Heart right ventricle (tissue), 16 donors: ENCODE measurements around the gene C11orf86. TPM values are rescaled to one million over a fixed set of nuclear protein-coding genes. Genes with fewer than 3 reads are reported as not detected.

ENCODE experiments used
- ATAC-seq, 8 donors: fragments of 200-7000 bp; cut with Tn5 transposase; one replicate each; pipeline ENCODE4 v1.9.1; 2020; ENCODE audit warnings: mild to moderate bottlenecking in 8 of 8, moderate library complexity in 8 of 8, moderate number of reproducible peaks in 1 of 8
- DNase-seq, 2 donors: peaks; one replicate each; pipeline ENCODE4 v3.0.0-alpha.2; 2020
- H3K27ac ChIP-seq, 10 donors: fragments of 200-600 bp; sonication (generic) in 2 of 10; one replicate each; pipeline versions ENCODE4 v1.5.0 to v1.8.0; 2020 to 2022; ENCODE audit warnings: mild to moderate bottlenecking in 3 of 10
- H3K27me3 ChIP-seq, 7 donors: fragments of 200-600 bp; one replicate each; pipeline ENCODE4 v1.8.0; 2021 to 2022; ENCODE audit warnings: mild to moderate bottlenecking in 2 of 7
- H3K36me3 ChIP-seq, 9 donors: fragments of 200-600 bp; sonication (generic) in 1 of 9; one replicate each; pipeline versions ENCODE4 v1.5.0 to v1.8.0; 2020 to 2022; ENCODE audit warnings: mild to moderate bottlenecking in 2 of 9
- H3K4me1 ChIP-seq, 9 donors: fragments of 200-600 bp; sonication (generic) in 1 of 9; one replicate each; pipeline versions ENCODE4 v1.5.0 to v1.8.0; 2020 to 2022; ENCODE audit warnings: mild to moderate bottlenecking in 4 of 9
- H3K4me3 ChIP-seq, 10 donors: fragments of 200-600 bp; sonication (generic) in 2 of 10; one replicate each; pipeline versions ENCODE4 v1.5.0 to v1.8.0; 2020 to 2022; ENCODE audit warnings: mild to moderate bottlenecking in 7 of 10, moderate library complexity in 2 of 10
- H3K9me3 ChIP-seq, 11 donors: fragments of 200-600 bp in 10 of 11; sonication (generic) in 2 of 11; one replicate each; pipeline versions ENCODE4 v1.5.0 to v1.8.0; 2013 to 2022; ENCODE audit warnings: mild to moderate bottlenecking in 2 of 11, control low read depth in 1 of 11, moderate library complexity in 1 of 11
- CTCF ChIP-seq, 9 donors: fragments of 200-600 bp; sonication (generic) in 2 of 9; IDR thresholded peaks; one replicate each; pipeline versions ENCODE4 v1.5.0 to v1.8.0; 2021 to 2022; ENCODE audit warnings: antibody characterized with exemption in 9 of 9, mild to moderate bottlenecking in 5 of 9, moderate library complexity in 1 of 9
- WGBS, 2 donors: extraction: QIAGEN DNeasy Blood & Tissue Kit; methylation state at CpG; one replicate each; pipeline ENCODE4 v1.1.7; 2013; ENCODE audit warnings: inconsistent platforms in 1 of 2; 5-methylcytosine and 5-hydroxymethylcytosine counted together
- intact Hi-C, 10 donors: fragments of 100-400 bp; cut with DNase I; formaldehyde crosslinking; loops; one replicate each; pipeline versions ENCODE4 v1.11.1 to v1.14.2; 2022
- polyA plus RNA-seq, 2 donors: library from polyadenylated mRNA; stranded (reverse); fragments of 200-250 nt; gene quantifications; one replicate each; pipeline ENCODE4 v1.2.3, GENCODE V29; 2013
- total RNA-seq, 10 donors: library from RNA; stranded (reverse); fragmentation: NEBNext Ultra II Directional in 3 of 10; extraction: Animal tissue kit (Norgen Biotek cat#: 25700) in 3 of 10; gene quantifications; one replicate each; pipeline versions ENCODE4 v1.2.1 to v1.2.4, GENCODE V29; 2021 to 2023
- donor health status: Arrhythmogenic right ventricular cardiomyopathy.
- donor health status: ischemic (EF 13 %, LVEDD 7.1; RV severe dilation, severe dysfunction).
- donor health status: healthy with polysubstance abuse.
- donor health status: DM: no; HTN: yes; CAD: no.
- donor health status: DM: no; HTN: no; CAD: no.
- donor health status: ischemic (EF 25% LVEDD 6.9; RV normal size, moderate dysfunction).
- donor health status: ischemic (EF 25% LVEDD 5.7; RV mildly dilated, moderate dysfunction).
- donor health status: healthy.
- donor health status: DM: yes; HTN: yes; CAD: no.
- donor health status: Ischemic cardiomyopathy.
- donor health status: ischemic (EF 35%, LVEDD 5.7; RV mildly dilated, moderate dysfunction).
- donor health status: nonischemic (EF 11% LVEDD 7.7; RV severe dilation, severe dysfunction).
- donor health status: DM: yes; HTN: yes; CAD: no.
- donor health status: PGD.
- donor health status: ischemic (EF 29% LVEDD 5.4; RV normal size, mild dysfunction).
- donor health status: nonischemic (EF 23%, LVEDD 6.1; RV moderate dilation, normal function).

The C11orf86 gene
- total and polyA plus RNA-seq, 12 donors, result not detected

DNA sequence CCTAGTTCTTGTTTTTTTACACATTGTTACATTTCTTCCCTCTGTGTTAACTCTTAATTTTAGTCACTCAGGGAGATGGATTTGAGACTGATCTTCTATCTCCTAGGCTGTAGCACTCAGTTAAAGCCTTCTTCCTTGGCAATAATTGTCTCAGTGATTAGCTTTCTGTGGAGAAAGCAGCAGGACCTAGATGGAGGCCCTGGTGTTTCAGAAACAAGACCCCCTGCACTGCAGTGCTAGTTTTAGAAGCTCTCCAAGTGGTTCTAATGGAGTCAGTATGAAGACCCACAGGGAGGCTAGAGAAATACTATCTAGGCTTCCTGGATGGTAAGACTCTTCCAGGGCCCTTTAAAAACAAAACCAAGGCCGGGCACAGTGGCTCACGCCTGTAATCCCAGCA, 12.9 kb upstream of the C11orf86 start:
- Histone ChIP-seq H3K4me1 (peaks cover 0 to 21% (median 12%) of the 10 kb centered on the region in 9 donors), H3K36me3 (no peaks in the 10 kb centered on the region), H3K4me3 (no peak overlapping the region), H3K27me3 (peaks cover 0 to 3% (median 0%) of the 10 kb centered on the region in 7 donors), H3K9me3 (no peaks in the 10 kb centered on the region), H3K27ac (no peak overlapping the region)
- DNase-seq, result no peak
- ATAC-seq, result no peak
- intact Hi-C loops, result no loop called here
- 88 to 98% methylated on average over 2 of the region's 2 CpGs for WGBS, 2 donors
- no peak for TF ChIP-seq CTCF (IDR thresholded peaks at IDR 0.05)

DNA sequence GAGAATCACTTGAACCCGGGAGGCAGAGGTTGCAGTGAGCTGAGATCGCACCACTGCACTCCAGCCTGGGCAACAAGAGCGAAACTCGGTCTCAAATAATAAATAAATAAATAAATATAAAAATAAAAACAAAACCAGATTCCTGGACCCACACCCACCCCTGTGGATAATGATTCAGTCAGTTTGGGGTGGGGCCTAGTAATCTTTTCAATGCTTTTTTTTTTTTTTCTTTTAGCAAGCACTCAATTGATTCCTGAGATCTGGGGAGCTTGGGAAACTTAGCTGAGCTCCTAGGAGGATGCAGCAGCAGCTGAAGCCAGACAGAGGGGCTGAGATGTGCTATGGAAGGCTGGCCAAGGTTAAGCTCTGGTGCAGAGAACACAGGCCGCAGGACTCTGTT, 12.3 kb upstream of the C11orf86 start:
- WGBS, 2 donors, result 98% methylated on average over 5 of the region's 5 CpGs
- no peaks in the 10 kb centered on the region for H3K9me3 ChIP-seq
- TF ChIP-seq CTCF (IDR thresholded peaks at IDR 0.05), result no peak
- intact Hi-C loops, result no loop called here
- no peak for DNase-seq
- no peak for ATAC-seq
- H3K4me3 ChIP-seq, result no peak overlapping the region
- peaks cover 0 to 3% (median 0%) of the 10 kb centered on the region in 7 donors for H3K27me3 ChIP-seq
- H3K27ac ChIP-seq, result no peak overlapping the region
- peaks cover 0 to 21% (median 8%) of the 10 kb centered on the region in 9 donors for H3K4me1 ChIP-seq
- H3K36me3 ChIP-seq, result no peaks in the 10 kb centered on the region

DNA sequence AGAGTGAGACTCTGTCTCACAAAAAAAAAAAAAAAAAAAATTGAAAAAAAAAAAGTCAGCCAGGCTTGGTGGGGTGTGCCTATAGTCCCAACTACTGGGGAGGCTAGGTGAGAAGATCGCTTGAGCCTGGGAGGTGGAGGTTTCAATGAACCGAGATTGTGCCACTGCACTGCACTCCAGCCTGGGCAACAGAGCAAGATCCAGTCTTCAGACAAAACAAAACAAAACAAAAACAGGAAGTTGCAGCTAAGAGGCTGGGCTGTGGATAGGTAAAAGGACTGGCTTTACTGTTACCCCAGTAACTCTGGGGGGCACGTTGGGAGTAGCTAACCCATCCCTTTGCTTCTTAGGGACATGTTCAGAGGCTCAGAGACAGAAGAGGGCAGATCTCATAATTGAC, 10.6 kb upstream of the C11orf86 start:
- DNase-seq (no peak), ATAC-seq (no peak)
- H3K27ac ChIP-seq, result no peak overlapping the region
- no peaks in the 10 kb centered on the region for H3K9me3 ChIP-seq
- peaks cover 0 to 24% (median 0%) of the 10 kb centered on the region in 9 donors for H3K4me1 ChIP-seq
- no peak overlapping the region for H3K4me3 ChIP-seq
- peaks cover 0 to 3% (median 0%) of the 10 kb centered on the region in 7 donors for H3K27me3 ChIP-seq
- intact Hi-C loops, result no loop called here
- TF ChIP-seq CTCF (IDR thresholded peaks at IDR 0.05), result no peak
- WGBS, 2 donors, result 87 to 89% methylated on average over 3 of the region's 3 CpGs
- H3K36me3 ChIP-seq, result no peaks in the 10 kb centered on the region

GRCh38 chr11:66966351-66966750, 8.8 kb upstream of the C11orf86 start:
- H3K27me3 ChIP-seq, result peaks cover 0 to 3% (median 0%) of the 10 kb centered on the region in 7 donors
- no peak overlapping the region for H3K27ac ChIP-seq
- H3K9me3 ChIP-seq, result peaks cover 0 to 5% (median 0%) of the 10 kb centered on the region in 11 donors
- no peak overlapping the region for H3K4me3 ChIP-seq
- DNase-seq (no peak), ATAC-seq (no peak)
- H3K36me3 ChIP-seq, result no peaks in the 10 kb centered on the region
- 81% methylated on average over 5 of the region's 5 CpGs for WGBS, 2 donors
- TF ChIP-seq CTCF (IDR thresholded peaks at IDR 0.05), result no peak
- H3K4me1 ChIP-seq, result peaks cover 0 to 41% (median 0%) of the 10 kb centered on the region in 9 donors
- intact Hi-C loops, result no loop called here
